NCI-H128 (cell line): ENCODE measurements around the gene GRIA3.
"Not testable (repeated sequence)": the region's sequence is repeated elsewhere in the genome, so short reads cannot be mapped to it uniquely, and the experiment has no call there.

ENCODE experiments used
- DNase-seq: peaks from one replicate; lab custom pipeline; 2025; ENCODE audit not compliant: unreplicated experiment; lab: John Stamatoyannopoulos, UW

Gene GRIA3

DNA sequence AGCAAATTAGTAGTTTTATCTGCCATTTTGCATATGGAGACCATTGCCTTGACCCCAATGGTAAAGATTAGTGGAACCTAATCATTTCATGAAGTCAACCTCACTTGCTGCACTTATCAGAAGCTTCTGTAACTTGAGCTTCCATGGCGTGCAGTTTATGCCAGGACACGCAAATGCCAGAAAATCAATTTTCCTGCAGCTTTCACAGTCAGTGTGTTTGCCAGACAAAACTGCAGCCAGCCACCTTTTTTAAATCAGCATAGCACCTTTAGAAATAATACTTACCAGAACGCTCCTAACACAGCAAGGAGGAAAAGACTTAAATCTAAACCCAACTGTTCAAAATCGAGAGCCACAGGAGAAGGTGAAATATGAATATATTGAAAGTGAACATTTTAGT lies 265.3 kb downstream of the GRIA3 start:
- no peak for DNase-seq

GRCh38 chrX:123450222-123450621 lies 266.1 kb downstream of the GRIA3 start:
- no peak for DNase-seq

DNA sequence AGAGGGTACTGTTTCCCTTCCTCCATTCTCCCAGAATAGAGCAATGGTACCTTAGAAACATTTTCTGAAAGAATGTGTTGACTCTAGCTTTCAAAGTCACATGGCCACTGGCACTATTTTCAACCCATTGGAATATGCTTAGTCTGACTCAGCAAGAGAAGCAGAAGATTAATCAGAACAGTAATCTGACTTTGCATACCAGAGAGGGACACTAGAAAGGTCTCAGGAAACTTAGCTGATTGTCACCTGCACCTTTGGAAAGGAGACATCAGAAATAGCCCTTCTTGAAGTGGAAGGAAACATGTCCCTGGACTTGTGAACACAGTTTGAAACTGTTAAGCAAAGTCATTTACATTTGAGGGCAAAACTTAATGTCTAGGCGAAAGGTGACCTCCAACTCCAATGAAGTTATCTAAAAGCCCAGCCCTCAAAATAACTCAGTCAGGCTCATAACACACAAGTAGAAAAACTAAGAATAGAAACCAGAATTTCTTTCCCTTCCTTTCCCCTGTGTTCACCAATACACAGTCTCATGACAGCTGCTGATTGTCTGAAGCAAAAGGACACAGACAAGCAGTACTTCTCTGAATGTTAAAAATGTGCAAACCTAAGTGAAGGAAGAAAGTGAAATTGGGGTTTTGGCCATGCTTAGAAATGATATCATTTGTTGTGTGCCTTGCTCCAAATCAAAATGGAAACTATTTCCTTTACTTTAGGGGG lies 270.8 kb downstream of the GRIA3 start:
- no peak for DNase-seq

DNA sequence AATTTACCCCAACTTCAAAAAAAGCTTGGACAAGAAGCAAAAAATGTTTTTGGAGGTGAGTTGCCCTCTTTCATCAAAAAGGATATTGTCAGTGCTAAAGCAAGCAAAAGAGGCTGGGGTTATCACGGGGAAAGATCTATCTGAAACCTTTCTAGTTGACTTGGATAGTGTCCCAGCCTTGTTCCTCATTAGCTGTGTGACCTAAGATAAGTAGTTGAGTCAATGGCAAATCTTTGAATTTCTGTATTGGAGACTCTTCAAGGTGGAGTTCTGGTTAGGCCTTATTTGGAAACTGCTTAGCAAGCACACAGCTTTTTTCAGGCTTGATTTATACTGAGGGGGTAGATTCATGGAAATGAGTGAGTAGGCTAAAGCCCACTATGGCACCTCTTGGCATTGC lies 271.6 kb downstream of the GRIA3 start:
- no peak for DNase-seq

DNA sequence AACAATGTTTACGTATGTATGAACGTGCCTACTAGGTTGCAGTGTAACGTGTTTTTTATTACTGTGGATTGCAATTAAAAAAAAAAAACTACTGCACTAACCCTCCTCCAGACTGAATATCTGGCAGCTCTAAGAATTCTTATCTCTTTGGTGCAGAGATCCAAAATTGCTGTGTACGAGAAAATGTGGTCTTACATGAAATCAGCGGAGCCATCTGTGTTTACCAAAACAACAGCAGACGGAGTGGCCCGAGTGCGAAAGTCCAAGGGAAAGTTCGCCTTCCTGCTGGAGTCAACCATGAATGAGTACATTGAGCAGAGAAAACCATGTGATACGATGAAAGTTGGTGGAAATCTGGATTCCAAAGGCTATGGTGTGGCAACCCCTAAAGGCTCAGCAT lies 280.6 kb downstream of the GRIA3 start:
- DNase-seq, result no peak

DNA sequence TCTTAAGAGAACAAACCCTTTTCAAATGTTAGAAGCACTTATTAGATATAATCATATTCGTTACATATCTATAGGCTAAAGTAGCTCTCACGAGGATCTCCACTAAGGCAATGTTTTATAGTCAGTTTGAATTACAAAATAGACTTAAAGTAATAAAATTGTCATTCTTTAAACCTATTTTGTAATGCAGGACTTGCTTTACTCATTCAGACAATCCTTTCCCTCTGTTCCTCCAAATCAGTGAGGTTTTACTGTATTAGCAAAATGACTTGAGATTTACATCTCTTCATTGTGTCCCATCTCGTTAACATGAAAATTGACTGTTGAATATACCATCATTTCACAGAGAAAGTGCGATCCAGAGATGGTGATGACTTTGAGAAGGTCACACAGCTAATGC lies 284.4 kb downstream of the GRIA3 start:
- no peak for DNase-seq

DNA sequence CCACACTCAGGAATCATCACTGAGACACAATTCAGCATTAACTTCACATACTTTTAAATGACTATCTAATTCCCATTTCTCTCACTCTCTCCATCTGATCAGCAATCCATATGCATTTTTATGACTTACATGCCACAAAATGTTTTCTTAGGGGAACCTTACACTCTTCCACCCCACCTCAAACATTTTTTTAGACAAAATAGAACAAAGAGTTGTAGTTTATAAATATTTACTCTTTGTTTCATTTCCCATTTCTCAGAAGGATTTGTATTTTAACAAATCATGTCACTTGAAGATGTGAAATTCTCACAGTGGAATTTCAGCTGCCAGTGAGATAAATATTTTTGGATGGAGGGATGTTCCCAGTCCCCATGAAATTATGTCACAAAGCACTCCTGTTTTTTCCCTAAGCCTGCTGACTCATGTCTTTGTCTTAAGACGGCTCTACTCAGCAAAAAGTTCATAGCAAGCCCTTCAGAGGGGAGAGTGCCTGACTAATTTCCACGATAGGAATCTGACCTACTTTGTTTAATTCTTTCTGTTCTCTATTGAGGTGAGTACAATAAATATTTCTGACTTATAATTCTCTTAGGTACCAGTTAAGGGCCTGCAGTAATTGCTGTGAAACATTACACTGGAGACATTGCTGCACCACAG lies 291.1 kb downstream of the GRIA3 start:
- DNase-seq, result no peak

DNA sequence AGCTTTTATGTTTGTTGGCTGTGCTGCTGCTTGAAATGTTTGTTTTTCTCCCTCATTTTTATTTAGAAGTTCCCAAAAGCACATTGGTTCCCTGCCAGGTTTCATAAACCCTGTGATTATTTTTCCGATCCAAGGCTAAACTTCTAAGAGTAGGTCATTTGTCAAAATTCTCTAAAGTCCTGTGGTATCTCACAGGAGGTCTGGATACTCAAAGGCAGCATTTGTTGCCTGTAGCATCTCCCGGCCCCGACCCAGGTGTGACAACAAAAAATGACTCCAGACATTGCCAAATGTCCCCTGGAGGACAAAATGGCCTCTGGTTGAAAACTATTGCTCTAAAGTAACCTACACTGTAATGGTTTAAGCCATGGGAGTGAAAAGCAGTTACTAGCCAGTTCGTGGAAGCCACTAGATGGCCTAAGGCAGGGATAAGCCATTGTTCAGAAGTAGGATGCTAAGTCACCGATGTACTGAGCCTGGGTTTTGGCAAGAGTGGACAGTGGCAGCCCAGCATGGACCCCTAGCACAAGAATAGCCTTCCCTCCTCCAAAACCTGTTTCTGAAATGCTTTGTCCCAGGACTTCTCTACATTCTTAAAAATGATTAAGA lies 292.6 kb downstream of the GRIA3 start:
- no peak for DNase-seq

GRCh38 chrX:123477673-123478072 lies 293.6 kb downstream of the GRIA3 start:
- DNase-seq, result no peak

GRCh38 chrX:123481913-123482851 lies 298.1 kb downstream of the GRIA3 start:
- DNase-seq, result no peak

- no peak for DNase-seq
These were observed 302.2 kb downstream of the GRIA3 start for GRCh38 chrX:123486297-123486696.

- DNase-seq, result no peak
These were observed 303.2 kb downstream of the GRIA3 start for GRCh38 chrX:123487236-123487635.

- DNase-seq, result no peak
These were observed 303.6 kb downstream of the GRIA3 start for GRCh38 chrX:123487669-123488068.

DNA sequence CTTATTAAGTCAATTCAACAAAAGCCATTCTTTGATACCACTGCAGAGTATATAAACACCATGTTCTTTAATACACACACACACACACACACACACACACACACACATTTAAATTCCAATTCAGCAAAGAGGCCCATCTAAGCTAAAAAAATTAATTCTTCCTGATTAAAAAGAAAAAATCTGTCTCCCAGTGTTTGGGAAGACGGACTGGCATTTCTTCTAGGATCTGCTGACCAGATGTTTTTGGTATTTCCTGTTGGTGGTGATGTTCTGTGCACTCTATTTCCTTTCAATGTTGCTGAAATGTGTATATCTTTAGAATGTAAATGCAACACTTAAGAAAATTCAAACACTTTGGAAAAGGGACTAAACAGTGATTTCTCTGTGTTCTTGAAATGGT lies 304.9 kb downstream of the GRIA3 start:
- no peak for DNase-seq

DNA sequence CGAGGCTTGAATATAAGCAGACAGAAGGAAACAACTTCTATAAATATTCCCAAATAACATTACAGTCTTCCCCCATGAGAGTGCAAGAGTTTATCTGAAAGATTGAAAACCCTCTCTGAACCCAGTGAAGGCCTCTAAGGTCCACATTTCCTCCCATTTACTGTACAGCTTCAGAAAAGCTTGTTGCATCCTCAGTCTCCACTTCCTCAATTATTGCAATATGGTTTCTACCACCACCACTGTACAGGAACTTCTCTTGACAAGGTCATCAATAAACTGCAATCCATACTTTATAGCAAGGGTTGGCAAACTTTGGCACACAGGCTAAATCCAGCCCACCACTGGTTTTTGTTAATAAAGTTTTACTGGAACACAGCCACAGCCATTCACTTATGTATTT lies 309.8 kb downstream of the GRIA3 start:
- DNase-seq, result no peak

DNA sequence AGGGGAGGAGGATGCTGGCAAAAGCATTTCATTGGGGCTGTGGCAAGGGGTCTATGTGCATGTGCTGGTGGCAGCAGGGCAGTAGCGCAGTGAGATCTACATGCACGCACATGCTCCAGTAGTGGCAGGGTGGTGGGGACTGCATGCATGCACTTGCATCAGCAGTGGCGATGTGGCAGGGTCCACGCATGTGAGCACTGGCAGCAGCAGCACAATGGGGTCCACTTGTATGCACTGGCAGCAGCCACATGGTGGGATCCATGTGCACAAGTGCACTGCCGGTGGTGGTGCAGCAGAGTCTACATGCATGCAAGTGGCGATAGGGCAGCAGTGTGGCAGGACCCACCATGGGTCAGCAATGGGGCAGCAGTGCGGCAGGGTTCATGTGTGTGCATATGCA lies 315.7 kb downstream of the GRIA3 start:
- no peak for DNase-seq

DNA sequence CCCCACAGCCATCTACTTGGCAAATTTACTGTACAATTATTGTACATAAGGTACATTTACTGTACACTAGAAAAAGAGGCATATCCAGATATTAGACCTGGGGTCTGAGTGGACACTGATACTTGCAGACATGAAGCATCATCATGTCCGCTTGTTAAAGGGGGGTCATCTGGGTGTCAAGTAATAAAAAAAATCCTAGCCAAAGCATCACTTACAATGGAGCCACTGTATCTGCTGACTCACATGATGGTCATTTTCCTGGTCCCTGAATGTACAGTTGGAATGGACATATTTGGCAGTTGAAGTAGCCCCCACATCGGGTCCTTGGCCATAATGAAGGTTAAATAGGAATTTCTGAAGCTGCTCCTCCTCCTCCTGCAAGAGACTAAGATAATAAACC lies 320.0 kb downstream of the GRIA3 start:
- no peak for DNase-seq

DNA sequence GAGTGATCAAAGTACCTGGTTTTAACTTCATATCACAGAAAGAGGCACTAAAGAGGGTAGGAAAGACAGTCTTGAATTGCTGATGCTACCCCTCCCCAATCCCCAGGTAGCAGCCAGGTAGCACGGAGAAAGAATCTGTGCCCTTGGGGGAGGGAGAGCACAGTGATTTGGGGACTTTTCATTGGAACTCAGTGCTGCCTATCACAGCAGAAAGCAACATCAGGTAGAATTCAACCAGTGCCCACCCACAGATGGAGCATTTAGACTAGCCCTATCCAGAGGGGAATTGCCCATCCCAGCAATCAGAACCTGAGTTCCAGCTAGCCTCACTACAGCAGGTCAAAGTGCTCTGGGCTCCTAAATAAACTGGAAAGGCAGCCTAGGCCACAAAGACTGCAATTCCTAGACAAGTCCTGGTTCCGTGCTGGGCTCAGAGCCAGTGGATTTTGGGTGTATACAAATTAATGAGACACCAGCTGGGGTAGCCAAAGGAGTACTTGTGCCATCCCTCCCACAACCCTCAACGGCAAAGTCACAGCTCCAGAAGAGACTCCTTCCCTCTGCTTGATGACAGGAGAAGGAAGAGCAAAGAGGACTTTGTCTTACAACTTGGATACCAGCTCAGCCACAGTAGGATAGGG lies 320.7 kb downstream of the GRIA3 start:
- no peak for DNase-seq

GRCh38 chrX:123513585-123514278 lies 329.7 kb downstream of the GRIA3 start:
- DNase-seq, result no peak

DNA sequence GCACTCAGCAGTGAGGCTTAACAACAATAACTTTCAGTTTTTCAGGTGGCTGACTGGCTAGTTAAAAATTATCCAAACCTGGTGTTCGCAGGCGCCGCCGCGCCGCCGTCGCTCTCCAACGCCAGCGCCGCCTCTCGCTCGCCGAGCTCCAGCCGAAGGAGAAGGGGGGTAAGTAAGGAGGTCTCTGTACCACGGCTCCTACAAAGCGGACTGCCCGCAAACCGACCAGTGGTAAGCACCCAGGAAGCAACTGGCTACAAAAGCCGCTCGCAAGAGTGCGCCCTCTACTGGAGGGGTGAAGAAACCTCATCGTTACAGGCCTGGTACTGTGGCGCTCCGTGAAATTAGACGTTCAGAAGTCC lies 330.2 kb downstream of the GRIA3 start:
- not testable (repeated sequence) for DNase-seq
